DND-41 (cell line): ENCODE data around the gene TFAP2A.

Experiments used
- ATAC-seq: fragments of 200-7000 bp; cut with Tn5 transposase; 3 replicates; pipeline ENCODE4 v1.9.1; 2021; ENCODE audit warnings: low read depth; ENCODE audit not compliant: insufficient read depth
- DNase-seq: peaks from one replicate; pipeline ENCODE4 v3.0.0-alpha.2; 2020
- H2AFZ ChIP-seq: 2 replicates; pipeline ENCODE4 v1.6.0; 2012; ENCODE audit warnings: low read depth, low read length
- H3K27ac ChIP-seq: 2 replicates; pipeline ENCODE4 v1.5.1; 2012; ENCODE audit warnings: low read length, inconsistent platforms
- H3K27me3 ChIP-seq: fragments of 200-600 bp; sonication (generic); 2 replicates; pipeline ENCODE4 v1.6.0; 2012; ENCODE audit warnings: low read length, mild to moderate bottlenecking, inconsistent platforms; ENCODE audit not compliant: insufficient read depth, poor library complexity
- H3K36me3 ChIP-seq: 2 replicates; pipeline ENCODE4 v1.5.1; 2012; ENCODE audit warnings: low read length, inconsistent platforms; ENCODE audit not compliant: insufficient read depth
- H3K4me1 ChIP-seq: 2 replicates; pipeline ENCODE4 v1.5.1; 2012; ENCODE audit warnings: mild to moderate bottlenecking, low read length; ENCODE audit not compliant: insufficient read depth
- H3K4me2 ChIP-seq: 2 replicates; pipeline ENCODE4 v1.6.0; 2012; ENCODE audit warnings: mild to moderate bottlenecking, moderate library complexity, low read length, inconsistent platforms; ENCODE audit not compliant: insufficient read depth
- H3K4me3 ChIP-seq, 2 experiments: fragments of 200-600 bp in 1 of 2; shearing (Covaris generic) in 1 of 2; 2 replicates each; pipeline ENCODE4 v1.5.1; 2012 to 2016; ENCODE audit warnings: inconsistent platforms in 2 of 2, low read length in 2 of 2, mild to moderate bottlenecking in 2 of 2, low read depth in 1 of 2, moderate library complexity in 1 of 2
- H3K79me2 ChIP-seq: 2 replicates; pipeline ENCODE4 v1.6.0; 2012; ENCODE audit warnings: low read length, inconsistent platforms; ENCODE audit not compliant: insufficient read depth
- H3K9ac ChIP-seq: 2 replicates; pipeline ENCODE4 v1.6.0; 2012; ENCODE audit warnings: low read depth, mild to moderate bottlenecking, inconsistent platforms, low read length, moderate library complexity
- H3K9me3 ChIP-seq: 2 replicates; pipeline ENCODE4 v1.5.1; 2012; ENCODE audit warnings: low read length, moderate library complexity, mild to moderate bottlenecking, inconsistent platforms; ENCODE audit not compliant: insufficient read depth, severe bottlenecking
- H4K20me1 ChIP-seq: 2 replicates; pipeline ENCODE4 v1.6.0; 2012; ENCODE audit warnings: low read length; ENCODE audit not compliant: insufficient read depth
- EZH2 ChIP-seq: IDR thresholded peaks from 3 replicates; pipeline ENCODE4 v1.6.1; 2012; ENCODE audit warnings: borderline replicate concordance, low read depth, mild to moderate bottlenecking, moderate library complexity, low read length, inconsistent platforms; ENCODE audit not compliant: severe bottlenecking
- TF ChIP-seq, protein P1 (sequence below): IDR thresholded peaks from 2 replicates; pipeline ENCODE4 v1.5.1; 2012; ENCODE audit warnings: borderline replicate concordance, low read length, moderate library complexity, mild to moderate bottlenecking; ENCODE audit not compliant: poor library complexity, severe bottlenecking; ENCODE audit errors: extremely low read depth

TFAP2A gene

DNA sequence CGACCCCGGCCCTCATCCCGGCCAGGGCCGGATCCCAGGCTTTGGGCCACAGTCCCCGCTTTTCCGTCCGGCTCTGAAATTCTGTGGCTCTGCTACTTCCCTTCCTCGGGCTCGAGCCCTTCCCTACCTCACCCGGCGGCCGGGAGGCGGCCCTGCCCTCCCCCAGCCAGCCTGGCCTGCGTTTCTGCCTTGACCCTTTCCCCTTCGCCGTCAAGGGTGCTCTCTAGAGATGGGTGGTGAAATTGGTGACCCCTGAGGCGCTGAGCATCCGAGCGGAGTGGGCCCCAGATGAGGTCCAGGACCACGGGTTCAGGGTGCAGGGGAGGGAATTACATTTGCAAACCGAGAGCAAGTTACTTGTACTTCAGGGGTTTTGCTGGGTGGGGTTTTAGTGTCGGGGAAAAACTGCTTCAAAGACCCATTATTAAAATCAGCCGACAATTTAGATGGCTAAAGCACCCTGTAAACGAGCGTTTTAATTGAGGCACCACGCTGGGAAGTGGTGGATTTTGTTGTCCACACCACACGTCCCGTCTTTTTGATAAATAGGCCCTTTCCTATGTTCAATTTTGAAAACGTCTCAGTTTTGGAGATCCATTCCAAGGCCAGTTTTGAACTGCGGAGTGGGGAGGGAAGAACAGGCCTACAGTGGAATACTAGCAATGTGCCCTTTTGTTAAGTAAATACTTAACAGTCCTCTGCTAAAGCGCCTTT, 9.9 kb downstream of the TFAP2A start:
- no peak for TF ChIP-seq EZH2
- TF ChIP-seq, protein P1, sequence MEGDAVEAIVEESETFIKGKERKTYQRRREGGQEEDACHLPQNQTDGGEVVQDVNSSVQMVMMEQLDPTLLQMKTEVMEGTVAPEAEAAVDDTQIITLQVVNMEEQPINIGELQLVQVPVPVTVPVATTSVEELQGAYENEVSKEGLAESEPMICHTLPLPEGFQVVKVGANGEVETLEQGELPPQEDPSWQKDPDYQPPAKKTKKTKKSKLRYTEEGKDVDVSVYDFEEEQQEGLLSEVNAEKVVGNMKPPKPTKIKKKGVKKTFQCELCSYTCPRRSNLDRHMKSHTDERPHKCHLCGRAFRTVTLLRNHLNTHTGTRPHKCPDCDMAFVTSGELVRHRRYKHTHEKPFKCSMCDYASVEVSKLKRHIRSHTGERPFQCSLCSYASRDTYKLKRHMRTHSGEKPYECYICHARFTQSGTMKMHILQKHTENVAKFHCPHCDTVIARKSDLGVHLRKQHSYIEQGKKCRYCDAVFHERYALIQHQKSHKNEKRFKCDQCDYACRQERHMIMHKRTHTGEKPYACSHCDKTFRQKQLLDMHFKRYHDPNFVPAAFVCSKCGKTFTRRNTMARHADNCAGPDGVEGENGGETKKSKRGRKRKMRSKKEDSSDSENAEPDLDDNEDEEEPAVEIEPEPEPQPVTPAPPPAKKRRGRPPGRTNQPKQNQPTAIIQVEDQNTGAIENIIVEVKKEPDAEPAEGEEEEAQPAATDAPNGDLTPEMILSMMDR: no peak
- H3K4me2 ChIP-seq: no peak overlapping the region
- no peak overlapping the region for H3K27ac ChIP-seq
- H2AFZ ChIP-seq: no peak overlapping the region
- no peaks in the 10 kb centered on the region for H3K79me2 ChIP-seq
- ATAC-seq: no peak
- H3K9me3 ChIP-seq: no peaks in the 10 kb centered on the region
- H3K9ac ChIP-seq: no peak overlapping the region
- H4K20me1 ChIP-seq: no peaks in the 10 kb centered on the region
- no peak for DNase-seq
- no peaks in the 10 kb centered on the region for H3K36me3 ChIP-seq
- no peak overlapping the region for H3K4me3 ChIP-seq
- no peaks in the 10 kb centered on the region for H3K4me1 ChIP-seq
- peaks cover 5% of the 10 kb centered on the region for H3K27me3 ChIP-seq

DNA sequence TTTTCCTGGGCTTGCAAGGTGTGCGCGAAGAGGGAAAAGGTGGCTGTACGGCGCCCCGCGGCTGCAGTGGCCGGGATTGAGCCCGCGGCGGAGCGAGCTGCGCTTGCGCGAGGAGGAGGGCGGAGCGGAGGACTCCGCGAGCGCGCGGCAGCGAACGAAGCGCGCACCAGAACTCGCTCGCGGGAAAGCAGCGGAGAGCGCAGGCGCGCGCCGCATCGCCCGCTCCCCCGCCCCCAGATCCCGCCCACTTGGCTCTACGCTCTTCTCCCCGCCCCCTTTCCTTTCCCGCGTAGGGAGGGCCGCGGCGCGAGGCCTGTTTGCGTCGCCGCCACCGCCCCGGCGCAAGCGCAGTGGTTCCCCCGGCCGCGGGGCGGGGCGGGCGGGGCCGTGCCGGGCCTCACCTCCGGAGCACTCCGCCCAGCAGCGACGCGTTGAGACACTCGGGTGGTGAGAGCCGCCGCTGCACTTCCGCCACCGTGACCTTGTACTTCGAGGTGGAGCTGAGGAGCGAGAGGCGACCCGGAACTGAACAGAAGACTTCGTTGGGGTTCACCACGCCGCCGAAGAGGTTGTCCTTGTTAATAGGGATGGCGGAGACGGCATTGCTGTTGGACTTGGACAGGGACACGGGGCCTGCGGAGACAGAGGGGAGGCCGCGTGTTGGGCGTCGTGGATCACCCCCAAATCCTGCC, 10.6 kb downstream of the TFAP2A start:
- ATAC-seq: no peak
- H3K27ac ChIP-seq: no peak overlapping the region

DNA sequence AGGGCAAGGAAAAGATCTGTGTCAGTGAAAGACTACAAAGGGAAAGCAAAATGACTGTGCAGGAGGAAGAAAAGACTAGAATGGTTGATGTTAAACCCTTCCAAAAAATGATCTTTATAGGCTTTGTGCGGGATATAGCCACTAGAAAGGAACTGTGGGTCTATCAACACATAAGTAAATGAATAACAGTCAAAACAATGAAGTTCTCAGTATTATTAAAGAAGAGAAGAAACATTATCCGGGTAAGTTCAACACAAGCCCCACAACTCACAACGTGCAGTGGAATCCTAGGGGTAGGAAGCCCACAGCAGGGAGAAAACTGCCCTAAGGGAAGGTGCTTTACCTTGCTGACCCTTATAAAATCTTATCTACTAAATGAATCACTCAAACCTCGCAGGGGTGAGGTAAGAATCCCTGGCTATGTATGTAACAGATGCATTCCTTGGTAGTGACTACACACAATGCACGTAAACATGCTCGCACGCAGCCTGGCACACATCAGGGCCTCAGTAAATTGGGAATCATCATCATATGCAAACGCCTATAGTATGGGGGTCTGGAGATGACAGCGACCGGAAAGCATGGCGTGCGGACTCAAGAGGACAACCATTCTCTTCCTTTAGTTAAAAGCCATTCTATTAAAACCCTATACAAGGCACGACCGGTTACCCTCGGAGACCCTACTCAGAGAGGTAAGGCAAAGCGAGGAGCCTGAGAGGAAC, 11.3 kb downstream of the TFAP2A start:
- TF ChIP-seq EZH2: no peak
- TF ChIP-seq, protein P1: no peak
- Histone ChIP-seq H4K20me1 (no peaks in the 10 kb centered on the region), H3K27me3 (peaks cover 9% of the 10 kb centered on the region), H3K9ac (no peak overlapping the region), H3K36me3 (no peaks in the 10 kb centered on the region), H3K4me3 (no peak overlapping the region), H3K27ac (no peak overlapping the region), H3K4me2 (no peak overlapping the region), H3K9me3 (no peaks in the 10 kb centered on the region), H2AFZ (no peak overlapping the region), H3K4me1 (no peaks in the 10 kb centered on the region), H3K79me2 (no peaks in the 10 kb centered on the region)
- DNase-seq: no peak
- no peak for ATAC-seq

More for the DNA sequence above, 10.6 kb downstream of the TFAP2A start:
- Histone ChIP-seq H4K20me1 (no peaks in the 10 kb centered on the region), H3K79me2 (no peaks in the 10 kb centered on the region), H3K36me3 (no peaks in the 10 kb centered on the region), H3K4me3 (no peak overlapping the region), H3K4me2 (no peak overlapping the region), H3K4me1 (no peaks in the 10 kb centered on the region), H2AFZ (no peak overlapping the region), H3K27me3 (peaks cover 9% of the 10 kb centered on the region), H3K9ac (no peak overlapping the region), H3K9me3 (no peaks in the 10 kb centered on the region)
- no peak for TF ChIP-seq EZH2
- TF ChIP-seq, protein P1: no peak
- DNase-seq: no peak
